Thoracic aorta (tissue), 2 donors: ENCODE data around the gene NEK7. TPM values are rescaled to one million over a fixed set of nuclear protein-coding genes. Genes with fewer than 3 reads are reported as not detected.

Experiments
- ATAC-seq: fragments of 150-250 bp; one replicate; pipeline ENCODE4 v1.8.0; 2017; ENCODE audit warnings: low read depth; ENCODE audit not compliant: insufficient number of reproducible peaks, low FRiP score
- DNase-seq: peaks from one replicate; pipeline ENCODE4 v3.0.0-alpha.2; 2020; ENCODE audit warnings: low spot score
- H3K27ac ChIP-seq, 2 donors: fragments of 200-600 bp; sonication (generic); 1 replicate in 1 of 2; 2 replicates in 1 of 2; pipeline ENCODE4 v1.5.1; 2016; ENCODE audit warnings: mild to moderate bottlenecking in 2 of 2, moderate library complexity in 2 of 2
- H3K27me3 ChIP-seq: fragments of 200-600 bp; sonication (generic); replicated peaks from 2 replicates; pipeline ENCODE4 v1.6.0; 2016; ENCODE audit warnings: mild to moderate bottlenecking; ENCODE audit not compliant: insufficient read depth
- H3K36me3 ChIP-seq: fragments of 200-600 bp; sonication (generic); one replicate; pipeline ENCODE4 v1.5.1; 2016
- H3K4me1 ChIP-seq, 2 donors: fragments of 200-600 bp; sonication (generic); 1 replicate in 1 of 2; 2 replicates in 1 of 2; pipeline versions ENCODE4 v1.5.1 to v1.6.0; 2016; ENCODE audit warnings: low read depth in 2 of 2, mild to moderate bottlenecking in 1 of 2; ENCODE audit not compliant: control insufficient read depth in 1 of 2
- H3K4me3 ChIP-seq: fragments of 200-600 bp; sonication (generic); 2 replicates; pipeline ENCODE4 v1.5.1; 2016; ENCODE audit warnings: mild to moderate bottlenecking
- H3K9me3 ChIP-seq: fragments of 200-600 bp; sonication (generic); 2 replicates; pipeline ENCODE4 v1.5.1; 2016
- total RNA-seq, 2 donors: library from RNA; depleted of rRNA; stranded (reverse); fragments of >200 nt; gene quantifications; one replicate each; pipeline versions ENCODE4 v1.1.0 to v1.2.3, GENCODE V29; 2016
- TF ChIP-seq, protein P1 (sequence below): fragments of 200-600 bp; sonication (generic); IDR thresholded peaks from one replicate; pipeline ENCODE4 v1.5.1; 2019; ENCODE audit warnings: antibody characterized with exemption

The NEK7 gene
- total RNA-seq, 2 donors from 2014 or later, result 118 to 155 TPM

DNA sequence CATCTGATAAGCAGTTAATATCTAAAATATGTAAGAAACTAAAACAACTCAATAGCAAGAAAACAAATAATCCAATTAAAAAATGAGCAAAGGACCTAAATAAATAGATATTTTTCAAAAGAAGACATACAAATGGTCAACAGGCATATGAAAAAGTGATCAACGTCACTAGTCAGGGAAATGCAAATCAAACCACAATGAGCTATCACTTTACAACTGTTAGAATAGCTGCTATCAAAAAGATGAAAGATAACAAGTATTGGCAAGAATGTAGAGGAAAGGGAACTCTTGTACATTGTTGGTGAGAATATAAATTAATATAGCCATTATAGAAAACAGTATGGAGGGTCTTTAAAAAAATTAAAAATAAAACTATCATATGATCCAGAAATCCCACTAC lies 40.7 kb upstream of the NEK7 start:
- Histone ChIP-seq H3K4me3 (no peak overlapping the region), H3K27ac (no peak overlapping the region), H3K4me1 (peaks cover 22 to 29% of the 10 kb centered on the region in 2 donors), H3K9me3 (no peaks in the 10 kb centered on the region), H3K36me3 (no peaks in the 10 kb centered on the region), H3K27me3 (no peaks in the 10 kb centered on the region)
- ATAC-seq, result no peak
- no peak for DNase-seq
- TF ChIP-seq, protein P1, sequence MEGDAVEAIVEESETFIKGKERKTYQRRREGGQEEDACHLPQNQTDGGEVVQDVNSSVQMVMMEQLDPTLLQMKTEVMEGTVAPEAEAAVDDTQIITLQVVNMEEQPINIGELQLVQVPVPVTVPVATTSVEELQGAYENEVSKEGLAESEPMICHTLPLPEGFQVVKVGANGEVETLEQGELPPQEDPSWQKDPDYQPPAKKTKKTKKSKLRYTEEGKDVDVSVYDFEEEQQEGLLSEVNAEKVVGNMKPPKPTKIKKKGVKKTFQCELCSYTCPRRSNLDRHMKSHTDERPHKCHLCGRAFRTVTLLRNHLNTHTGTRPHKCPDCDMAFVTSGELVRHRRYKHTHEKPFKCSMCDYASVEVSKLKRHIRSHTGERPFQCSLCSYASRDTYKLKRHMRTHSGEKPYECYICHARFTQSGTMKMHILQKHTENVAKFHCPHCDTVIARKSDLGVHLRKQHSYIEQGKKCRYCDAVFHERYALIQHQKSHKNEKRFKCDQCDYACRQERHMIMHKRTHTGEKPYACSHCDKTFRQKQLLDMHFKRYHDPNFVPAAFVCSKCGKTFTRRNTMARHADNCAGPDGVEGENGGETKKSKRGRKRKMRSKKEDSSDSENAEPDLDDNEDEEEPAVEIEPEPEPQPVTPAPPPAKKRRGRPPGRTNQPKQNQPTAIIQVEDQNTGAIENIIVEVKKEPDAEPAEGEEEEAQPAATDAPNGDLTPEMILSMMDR, result no peak

DNA sequence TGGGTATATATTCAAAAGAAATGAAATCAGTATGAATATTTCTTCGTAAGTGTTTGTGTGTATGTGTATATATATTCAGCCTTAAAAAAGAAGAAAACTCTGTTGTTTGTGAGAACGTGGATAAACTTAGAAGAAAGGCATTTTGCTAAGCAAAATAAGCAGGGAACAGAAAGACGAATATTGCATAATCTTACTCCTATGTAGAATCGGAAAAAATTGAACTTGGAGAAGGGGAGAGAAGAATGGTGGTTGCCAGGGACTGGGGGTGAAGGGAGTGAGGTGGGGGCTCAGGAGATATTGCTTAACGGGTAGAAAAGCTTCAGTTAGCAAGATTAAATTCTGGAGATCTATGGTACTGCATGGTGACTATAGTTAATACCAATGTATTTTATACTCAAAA lies 40.3 kb upstream of the NEK7 start:
- Histone ChIP-seq H3K27me3 (no peaks in the 10 kb centered on the region), H3K27ac (no peak overlapping the region), H3K4me1 (peaks cover 22 to 29% of the 10 kb centered on the region in 2 donors), H3K9me3 (no peaks in the 10 kb centered on the region), H3K4me3 (no peak overlapping the region), H3K36me3 (no peaks in the 10 kb centered on the region)
- ATAC-seq (no peak), DNase-seq (no peak)
- TF ChIP-seq, protein P1, result no peak

DNA sequence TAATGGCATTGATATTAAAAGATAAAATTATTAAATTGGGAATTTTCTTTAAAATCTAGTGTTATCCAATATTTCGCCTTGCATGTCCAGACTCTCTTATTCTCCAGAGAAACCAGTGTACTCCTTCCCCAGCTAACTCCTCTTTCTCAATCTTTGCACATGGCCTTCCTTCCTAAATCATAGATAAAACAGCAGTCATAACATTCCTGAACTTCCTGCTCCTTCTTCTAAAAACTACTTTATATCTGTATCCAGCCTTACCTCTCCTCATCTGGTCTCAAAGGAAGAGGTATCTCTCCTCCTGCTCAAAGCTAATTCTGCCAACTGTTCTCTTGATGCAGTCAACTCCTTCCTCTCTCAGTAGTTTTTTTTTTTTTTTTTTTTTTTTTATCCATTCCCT lies 39.5 kb upstream of the NEK7 start:
- no peak overlapping the region for H3K4me3 ChIP-seq
- H3K4me1 ChIP-seq, result peaks cover 22 to 29% of the 10 kb centered on the region in 2 donors
- H3K27ac ChIP-seq, result peak overlapping the region in 1 of 2 donors; percentile 69
- no peaks in the 10 kb centered on the region for H3K9me3 ChIP-seq
- H3K27me3 ChIP-seq, result no peaks in the 10 kb centered on the region
- no peak for ATAC-seq
- no peak for DNase-seq
- TF ChIP-seq, protein P1, result no peak
- no peaks in the 10 kb centered on the region for H3K36me3 ChIP-seq

DNA sequence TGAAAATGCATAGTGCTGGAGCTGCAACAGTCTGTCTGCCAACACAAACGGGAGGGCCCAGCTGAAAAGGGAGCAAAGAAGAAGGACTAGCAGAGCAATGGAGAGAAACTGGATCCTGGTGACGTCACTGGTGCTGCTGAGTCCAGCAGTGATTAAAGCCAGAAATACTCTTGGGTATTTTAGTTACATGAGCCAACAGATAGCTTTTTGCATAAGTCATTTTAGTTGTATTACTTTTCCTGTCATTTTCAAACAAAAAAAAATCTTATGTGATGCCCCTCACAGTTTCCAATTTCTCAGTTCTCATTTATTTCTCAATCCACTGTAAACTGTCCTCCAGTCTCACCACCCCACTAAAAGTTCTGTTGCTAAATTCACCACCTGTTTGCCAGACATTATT lies 38.7 kb upstream of the NEK7 start:
- ATAC-seq (peak; percentile 90), DNase-seq (peak; percentile 52)
- Histone ChIP-seq H3K36me3 (no peaks in the 10 kb centered on the region), H3K27me3 (no peaks in the 10 kb centered on the region), H3K27ac (peak overlapping the region; percentile 46 to 69), H3K4me3 (peak overlapping the region; percentile 25), H3K9me3 (no peaks in the 10 kb centered on the region), H3K4me1 (peaks cover 22 to 29% of the 10 kb centered on the region in 2 donors)
- TF ChIP-seq, protein P1, result no peak

DNA sequence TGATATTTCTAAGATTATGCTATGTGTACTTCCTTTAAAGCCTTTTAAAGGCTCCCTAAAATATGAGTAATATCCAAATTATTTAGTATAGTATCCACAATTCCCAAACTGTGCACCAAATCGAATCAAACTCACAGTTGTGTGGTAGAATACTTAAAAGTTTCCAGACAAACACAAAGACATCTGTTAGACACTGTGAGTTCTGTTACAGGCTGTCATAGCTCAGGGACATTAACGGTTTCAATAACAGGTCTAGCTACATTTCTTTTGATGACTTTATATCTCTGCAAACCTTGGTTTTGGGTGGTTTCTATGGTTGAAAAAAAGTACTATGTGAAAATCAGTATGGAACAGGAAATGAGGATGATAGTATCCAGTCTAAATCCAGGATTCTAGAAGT lies 36.9 kb upstream of the NEK7 start:
- H3K4me1 ChIP-seq, result peaks cover 13 to 27% of the 10 kb centered on the region in 2 donors
- ATAC-seq, result no peak

More for the DNA sequence above, 36.9 kb upstream of the NEK7 start:
- no peaks in the 10 kb centered on the region for H3K27me3 ChIP-seq
- no peak for DNase-seq
- H3K27ac ChIP-seq, result no peak overlapping the region
- H3K4me3 ChIP-seq, result no peak overlapping the region
- no peaks in the 10 kb centered on the region for H3K9me3 ChIP-seq
- no peaks in the 10 kb centered on the region for H3K36me3 ChIP-seq
- TF ChIP-seq, protein P1, result no peak
